GM19328 (cell line): ENCODE results near the gene SLC46A2.

Experiments
- ATAC-seq: cut with Tn5 transposase; IDR thresholded peaks from one replicate; pipeline ENCODE4 v1.9.1; 2021; ENCODE audit warnings: mild to moderate bottlenecking, moderate library complexity; ENCODE audit not compliant: unreplicated experiment

Gene SLC46A2

DNA sequence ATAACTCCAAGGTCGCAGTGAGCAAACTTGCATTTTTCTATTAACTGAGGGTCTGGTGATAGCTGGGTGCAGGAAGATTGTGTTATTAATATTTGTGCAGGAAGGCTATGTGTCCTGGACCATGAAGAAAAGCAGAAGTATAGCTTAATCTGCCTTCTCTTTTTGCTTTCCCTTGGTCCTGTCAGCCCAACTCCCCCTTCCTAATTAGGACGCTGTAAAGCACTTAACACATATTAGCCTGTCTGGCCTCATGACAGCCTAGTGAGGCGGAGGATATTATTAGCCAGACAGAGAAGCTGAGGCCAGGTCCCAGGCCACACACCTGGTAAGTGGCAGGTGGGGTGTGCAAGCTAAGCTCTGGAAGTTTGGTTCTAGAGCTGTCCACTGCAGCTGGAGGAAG is 29.5 kb downstream of the SLC46A2 start:
- no peak for ATAC-seq

DNA sequence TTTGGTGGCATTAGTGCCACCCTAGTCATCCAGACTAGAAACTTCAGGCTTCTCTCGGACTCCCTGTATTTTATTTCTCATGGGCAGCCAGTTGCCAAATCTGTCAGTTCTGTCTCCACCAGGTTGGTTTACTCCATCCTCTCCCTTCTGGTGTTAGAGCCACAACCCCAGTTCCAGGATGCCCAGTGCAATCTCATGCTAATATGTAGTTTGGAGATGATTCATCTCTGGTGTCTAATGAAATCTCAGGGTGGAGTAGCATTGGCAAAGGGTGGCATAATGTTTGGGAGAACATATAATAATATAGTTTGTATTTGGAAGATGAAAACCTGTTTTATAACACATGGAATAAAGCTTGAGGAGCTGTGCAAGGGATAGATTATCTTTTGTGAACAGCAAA is 30.2 kb downstream of the SLC46A2 start:
- no peak for ATAC-seq

DNA sequence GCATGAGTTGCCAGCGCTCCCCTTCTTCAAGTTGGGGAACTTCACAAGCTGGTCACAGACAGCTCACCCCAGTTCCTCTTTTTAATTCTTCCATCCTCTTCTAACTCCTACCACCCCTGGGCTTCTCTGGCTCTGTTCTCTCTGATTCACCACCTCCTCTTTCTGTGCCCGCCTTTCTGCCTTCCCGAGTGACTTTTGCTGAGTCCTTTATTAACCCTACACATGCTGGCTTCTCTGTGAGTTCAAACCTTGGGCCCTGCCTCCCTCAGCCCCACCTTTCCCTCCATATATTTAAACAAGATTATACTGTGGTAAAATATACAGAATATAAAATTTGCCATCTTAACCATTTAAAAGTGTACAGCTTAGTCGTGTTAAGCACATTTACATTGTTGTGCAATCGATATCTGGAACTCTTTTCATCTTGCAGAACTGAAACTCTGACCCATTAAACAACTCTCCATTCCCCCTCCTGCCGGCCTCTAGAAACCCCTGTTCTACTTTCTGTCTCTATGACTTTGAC is 32.0 kb downstream of the SLC46A2 start:
- peak; percentile 61 for ATAC-seq

DNA sequence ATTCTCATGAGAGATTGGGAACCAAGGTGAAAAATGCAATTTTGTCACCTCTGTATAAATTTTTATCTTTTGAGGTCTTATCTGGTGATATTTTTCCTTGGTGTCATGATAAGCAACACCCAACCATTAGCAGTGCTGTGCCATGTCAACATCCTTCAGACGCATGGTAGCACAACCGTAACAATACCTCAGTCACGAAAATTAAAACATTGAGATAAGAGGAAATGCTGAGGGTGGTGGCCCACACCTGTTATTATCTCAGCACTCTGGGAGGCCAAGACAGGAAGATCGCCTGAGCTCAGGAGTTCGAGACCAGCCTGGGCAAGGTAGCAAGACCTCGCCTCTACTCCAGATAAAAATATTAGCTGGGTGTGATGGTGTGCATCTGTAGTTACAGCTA is 32.7 kb downstream of the SLC46A2 start:
- ATAC-seq = no peak

DNA sequence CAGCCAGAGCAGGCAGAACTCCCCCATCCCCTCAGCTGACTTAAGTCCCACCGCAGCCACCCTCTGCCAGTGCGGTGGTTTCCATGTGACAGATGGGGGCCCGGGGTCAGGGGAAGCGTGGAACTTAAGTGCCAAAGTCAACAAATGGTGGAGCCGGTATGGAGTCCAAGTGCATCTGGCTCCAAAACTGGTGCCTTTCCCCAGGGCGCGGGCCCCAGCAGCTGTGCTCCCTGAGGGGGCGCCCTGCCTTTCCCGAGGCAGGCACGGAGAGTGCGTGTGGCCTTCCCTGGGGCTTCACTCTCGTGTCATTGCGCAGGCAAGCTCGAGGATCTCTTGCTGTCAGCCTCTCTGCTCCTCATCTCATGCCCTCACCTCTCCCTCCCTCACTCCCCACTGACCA is 33.8 kb downstream of the SLC46A2 start:
- no peak for ATAC-seq

DNA sequence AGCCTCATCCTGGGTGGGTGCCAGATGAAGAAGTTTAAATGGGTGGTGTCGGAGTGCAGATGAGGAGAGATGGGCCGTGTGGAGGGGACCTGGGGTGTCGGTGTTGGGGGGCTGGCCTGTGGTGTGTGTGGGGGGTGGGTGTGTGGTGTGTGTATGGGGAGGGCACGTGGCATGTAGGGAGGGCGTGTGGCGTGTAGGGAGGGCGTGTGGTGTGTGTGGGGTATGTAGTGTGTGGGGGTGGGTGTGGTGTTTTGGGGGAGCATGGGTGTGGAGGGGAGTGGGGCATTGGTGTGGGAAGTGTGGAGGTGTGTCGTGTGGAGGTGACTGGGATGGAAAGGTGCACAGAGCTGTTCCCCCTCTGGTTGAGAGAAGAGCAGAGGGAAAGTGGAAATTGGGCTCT is 34.5 kb downstream of the SLC46A2 start:
- no peak for ATAC-seq

DNA sequence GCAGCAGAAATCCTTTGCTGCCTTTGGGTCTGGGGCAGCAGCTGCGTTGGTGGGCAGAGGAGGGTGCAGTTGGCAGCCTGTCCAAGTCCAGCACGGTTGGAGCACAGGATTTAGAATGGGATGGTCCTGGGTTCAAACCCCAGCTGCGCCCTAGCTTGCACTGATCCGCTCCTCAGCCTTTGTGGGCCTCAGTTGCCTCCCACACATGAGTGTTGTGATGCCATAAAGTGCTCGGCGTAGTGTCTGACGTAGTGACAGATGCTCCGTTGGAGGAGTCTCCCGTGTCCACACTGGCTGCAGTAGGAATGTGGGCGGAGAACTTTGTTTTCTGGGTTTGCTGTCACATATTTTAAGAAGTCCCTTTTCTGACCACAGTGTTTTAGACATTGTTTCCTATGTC is 36.0 kb downstream of the SLC46A2 start:
- no peak for ATAC-seq

DNA sequence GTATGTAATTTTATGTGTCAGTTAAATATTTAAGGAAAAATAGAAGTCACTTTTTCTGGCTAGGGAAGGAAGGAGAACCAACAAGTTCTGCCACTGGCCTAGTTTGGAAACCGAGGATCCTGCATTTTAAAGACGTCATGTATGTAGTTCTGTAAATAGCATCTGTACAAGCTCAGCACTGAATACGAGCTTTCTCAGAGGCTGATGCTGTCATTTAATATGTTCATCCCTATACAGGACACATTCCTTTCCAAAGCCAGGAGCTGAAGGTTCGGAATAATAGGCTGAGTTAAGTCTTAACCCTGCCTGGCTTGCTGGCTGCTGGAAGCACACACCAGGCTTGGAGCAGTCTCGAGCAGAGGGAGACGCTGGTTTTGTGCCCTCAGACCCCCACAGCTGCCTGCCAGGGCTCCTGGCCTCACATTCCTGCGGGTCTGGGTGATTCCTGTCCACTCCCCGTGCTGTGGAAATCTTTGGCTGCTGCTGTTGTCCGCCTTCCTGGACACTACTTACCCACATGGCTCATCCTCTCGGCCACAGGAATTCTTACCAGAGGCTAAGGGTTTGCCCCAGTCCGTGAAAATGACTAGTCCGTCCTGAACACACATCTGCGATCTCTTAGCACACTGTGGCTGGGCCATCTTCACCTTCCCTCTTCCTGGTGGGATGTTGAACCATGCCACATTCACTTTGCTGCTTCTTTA is 36.6 kb downstream of the SLC46A2 start:
- ATAC-seq = no peak

DNA sequence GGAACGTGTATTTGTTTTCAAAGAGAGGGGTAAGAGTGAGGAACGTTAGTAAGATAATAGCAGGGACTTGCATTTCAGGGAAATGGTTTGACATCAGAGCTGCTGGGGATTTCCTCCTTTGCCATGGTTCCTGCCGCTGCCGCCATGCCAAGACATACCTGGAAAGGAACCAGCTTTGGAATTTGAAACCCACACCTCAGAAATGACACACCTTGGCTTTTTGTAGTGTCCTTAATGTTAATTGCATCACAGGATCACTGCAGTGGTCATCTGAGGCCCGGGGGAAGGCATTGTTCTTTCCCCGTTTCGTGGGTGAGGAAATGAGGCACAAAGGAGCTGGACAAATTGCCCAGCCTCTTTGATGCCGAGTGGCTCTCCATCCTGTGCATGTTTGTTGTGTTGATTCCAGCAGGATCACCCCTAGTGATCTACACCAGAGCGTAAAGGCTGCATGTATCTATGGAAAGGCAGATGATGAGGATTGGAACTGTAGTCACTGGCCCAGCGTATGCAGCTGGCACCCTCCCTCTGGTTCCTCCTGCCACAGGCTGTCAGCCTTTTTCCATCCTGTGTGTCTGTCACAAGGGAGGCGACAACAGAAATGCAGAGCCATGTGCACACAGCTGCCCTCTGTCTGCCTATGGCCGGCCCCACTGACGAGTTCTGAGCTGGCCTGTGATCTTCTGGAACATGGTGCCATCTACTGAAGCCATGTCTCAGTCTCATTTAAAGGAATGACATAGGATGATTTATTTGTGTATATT is 37.8 kb downstream of the SLC46A2 start:
- no peak for ATAC-seq

DNA sequence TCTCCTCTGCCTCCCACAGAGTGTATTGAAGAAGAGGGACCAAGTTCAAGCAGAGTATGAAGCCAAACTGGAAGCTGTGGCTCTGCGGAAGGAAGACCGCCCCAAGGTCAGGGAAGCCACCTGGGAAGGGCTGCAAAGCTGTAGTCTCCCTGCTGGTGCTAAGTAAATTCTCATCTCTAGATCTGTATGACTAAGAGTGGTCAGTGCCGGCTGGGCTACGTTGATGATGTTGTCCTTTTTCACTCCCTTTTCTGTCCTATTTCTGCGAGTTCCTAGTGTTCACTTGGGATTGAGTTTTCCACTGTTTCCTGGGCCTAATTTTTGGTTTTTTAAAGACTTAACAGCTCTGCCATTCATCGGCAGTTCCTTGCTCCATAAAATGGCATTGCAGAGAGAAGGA is 39.8 kb downstream of the SLC46A2 start:
- ATAC-seq = no peak

DNA sequence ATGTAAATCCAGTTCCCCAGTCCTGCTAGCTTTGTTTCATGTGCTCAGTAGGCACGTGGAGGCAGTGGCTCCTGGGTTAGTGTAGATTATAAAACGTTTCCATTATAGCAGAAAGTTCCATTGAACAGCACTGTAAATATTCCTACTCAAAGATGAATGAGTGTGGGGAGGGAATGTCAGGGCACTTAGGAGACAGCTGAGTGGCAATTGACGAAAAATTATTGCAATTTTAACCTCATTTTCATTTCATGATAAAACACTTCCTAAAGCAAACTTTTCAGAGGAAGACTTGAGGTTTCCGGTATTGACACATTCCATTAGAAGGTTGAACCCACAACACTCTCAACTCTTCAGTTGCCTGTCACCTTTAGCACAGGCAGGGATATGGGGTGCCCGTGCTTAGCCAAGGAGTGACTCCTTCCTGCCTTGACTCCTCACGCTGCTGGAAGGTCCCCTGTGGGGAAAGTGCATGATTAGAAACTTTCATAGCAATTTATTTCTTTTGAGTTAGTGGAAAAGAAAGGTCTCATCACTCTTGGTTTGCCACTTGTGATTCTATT is 41.2 kb downstream of the SLC46A2 start:
- no peak for ATAC-seq

DNA sequence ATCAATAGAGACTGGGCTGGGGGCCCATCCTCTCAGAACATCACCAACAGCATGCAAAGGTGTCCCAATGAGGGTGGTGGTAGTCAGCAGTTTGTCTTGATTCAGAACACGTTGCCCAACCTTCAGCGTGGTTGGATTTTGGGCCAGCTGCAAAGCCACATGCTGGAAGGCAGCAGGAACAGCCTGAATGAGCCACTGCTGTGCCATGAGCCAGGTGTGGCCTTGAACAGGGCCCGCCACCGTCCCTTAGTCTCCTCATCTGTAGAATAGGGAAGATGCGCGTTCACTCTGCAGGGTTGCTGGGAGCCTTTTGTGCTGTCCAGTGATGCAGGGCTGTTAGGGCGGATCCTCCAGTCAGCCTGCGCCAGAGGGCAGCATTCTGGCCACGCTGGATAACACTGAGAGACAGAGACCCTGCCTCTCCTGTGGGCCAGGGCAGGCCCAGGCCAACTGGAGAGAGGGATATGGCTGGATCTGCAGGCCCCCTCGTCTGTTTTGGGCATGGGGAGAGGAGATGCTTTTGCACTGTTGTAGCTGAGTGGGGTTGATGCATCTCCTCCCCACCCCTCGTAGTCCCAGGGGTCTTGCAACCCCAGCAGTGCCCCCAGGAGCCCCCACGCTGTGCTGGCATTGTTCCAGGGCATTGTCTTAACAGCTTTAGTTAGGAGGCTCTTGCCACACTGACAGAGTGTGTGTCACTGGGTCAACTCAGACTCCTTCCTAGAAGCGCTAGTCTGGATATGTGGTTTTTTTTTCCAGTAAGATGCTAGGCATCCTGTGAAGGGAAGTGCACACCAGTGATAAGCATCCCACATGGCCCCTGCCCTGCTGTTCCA is 42.1 kb downstream of the SLC46A2 start:
- no peak for ATAC-seq

DNA sequence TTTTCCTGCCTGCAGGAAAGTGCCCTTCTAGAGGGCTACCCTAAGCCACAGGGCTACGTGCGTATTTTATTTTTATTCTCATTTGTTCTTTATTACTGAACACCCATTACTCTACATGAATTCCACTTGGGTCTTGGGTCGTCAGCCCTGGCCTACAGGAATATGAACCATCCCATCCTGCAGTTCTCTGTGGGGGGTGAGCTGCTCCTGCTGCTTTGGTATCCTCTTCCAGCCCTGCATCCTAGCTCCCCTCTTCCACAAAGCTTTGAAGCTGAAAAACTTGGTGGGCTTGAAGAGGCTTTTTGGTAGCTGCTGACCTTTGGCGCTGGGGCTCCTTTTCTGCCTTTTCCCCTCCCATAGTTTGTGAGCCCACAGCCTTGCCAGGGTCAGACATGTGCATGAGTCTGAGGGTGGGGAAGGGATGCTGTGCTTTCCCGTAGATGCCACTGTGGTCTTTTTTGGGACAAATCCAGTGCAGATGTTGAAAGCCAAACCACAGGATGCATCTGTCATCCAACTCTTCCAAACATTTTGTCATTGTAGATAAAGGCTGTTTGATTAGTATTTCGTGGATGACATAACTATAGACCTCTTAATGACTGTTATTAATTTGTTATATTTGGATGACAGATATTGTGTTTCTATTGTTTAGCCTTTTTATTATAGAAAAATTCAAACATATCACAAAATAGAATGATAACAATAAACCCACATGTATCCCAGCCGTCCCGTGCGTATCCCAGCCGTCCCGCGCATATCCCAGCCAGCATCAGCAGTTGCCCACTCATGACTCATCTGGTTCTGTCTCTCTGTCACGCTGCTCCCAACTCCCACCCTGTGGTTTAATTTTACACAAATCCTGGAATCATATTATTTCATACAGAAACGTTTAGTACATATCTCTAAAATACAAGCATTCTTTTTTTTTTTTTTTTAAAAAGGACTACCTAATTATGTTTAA is 43.9 kb downstream of the SLC46A2 start:
- ATAC-seq = no peak

DNA sequence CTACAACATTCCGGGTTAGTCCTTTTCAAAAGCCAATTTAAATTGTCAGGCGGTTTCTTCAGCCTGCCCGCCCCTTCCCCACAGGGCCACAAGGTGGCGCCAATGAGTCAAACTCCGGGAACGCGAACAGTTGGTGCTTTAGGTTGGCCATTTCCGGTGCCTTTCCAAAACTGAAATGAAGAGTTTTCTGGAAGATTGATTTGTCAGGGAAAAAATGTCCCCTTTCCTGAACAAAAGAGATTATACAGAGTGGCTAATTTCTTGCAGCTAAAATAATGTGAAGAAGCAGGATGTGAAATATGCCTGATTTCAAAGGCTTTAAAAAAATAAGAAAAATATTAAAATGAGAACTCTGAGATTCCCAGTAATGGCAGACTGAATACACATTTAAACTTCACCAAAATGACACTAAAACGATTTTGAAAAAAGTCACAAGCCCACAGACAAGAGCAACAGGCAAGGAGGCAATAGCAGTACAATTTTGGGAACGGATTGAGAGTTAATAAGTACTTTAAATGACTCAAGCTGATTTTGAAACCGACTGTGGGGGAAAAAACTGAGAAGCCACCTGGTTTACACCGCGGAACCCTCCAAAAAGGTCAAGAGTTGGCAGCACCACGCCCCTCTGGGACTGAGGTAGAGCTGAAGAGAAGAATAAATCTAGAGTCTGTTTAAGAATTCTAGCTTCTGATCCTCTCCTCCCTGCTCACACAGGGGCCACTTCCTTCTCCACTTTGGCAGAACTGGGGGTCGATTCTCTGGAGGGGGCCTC is 45.7 kb downstream of the SLC46A2 start:
- no peak for ATAC-seq

DNA sequence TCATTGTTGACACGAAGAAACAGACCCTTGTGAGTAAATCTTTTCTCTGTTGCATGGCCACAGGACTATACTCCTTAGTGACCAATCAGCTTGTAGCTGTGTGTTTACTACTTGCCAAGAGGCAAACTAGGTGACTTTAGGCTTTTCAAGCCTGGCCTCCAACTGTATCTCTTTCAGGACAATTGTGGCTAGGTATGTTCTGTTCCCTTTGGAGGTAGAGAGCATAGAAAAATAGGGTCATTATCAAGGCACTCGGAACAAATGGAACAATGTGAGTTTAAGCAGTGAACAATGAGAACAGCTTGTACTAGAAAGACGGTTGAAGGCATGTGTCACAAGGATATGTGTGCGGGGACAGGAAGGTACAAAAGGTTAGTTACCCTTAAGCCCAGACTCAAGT is 48.1 kb downstream of the SLC46A2 start:
- no peak for ATAC-seq

DNA sequence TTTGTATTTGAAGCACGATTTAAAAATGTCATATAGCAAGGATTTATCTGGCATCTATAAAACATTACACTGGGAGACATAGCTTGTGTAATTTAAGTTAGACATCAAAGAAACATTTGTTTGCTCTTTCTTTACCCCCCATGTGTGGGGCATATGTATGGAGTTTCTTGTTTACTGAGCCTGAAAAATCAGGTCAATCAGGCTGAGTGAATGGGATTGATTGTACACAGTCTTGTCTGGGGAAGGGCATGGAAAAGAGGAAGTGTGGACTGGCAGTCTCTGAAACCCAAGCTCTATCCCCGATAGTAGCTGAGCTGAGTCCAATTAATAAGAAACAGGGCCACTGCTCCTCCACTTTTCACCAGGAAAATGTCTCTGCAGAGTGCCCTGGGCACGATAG is 49.4 kb downstream of the SLC46A2 start:
- no peak for ATAC-seq

DNA sequence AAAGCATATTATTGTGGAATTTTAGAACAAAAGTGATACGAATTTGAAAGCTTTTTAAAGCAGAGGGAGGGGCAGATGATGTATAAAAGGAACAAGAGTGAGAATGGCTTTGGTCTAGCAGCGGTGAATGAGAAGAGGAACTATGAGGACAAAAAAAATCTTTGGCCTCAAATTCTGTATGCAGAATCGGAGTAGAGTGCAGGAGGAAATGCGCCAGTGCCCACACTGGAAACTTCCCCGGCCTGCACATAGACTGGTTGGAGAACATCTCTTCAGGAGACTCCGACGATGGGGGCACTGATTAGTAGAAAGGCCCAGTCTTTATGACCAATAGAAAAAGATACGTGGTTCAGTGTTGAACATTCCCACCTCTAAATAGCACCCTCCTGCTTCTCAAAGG is 51.3 kb downstream of the SLC46A2 start:
- no peak for ATAC-seq

DNA sequence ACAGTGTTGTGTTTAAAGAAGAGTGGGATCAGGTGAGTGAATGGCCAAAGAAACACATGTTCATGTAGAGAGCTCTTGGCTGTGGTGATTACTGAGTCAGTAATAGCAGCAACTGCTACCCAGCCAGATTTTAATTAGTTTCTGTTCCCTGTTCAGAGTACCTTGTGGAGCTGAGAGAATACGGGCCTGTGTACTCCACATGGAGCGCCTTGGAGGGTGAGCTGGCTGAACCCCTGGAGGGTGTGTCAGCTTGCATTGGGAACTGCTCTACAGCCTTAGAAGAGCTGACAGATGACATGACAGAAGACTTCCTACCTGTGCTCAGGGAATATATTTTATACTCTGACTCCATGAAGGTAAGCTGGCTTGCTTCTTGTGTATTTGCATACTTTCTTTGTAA is 52.3 kb downstream of the SLC46A2 start:
- no peak for ATAC-seq

DNA sequence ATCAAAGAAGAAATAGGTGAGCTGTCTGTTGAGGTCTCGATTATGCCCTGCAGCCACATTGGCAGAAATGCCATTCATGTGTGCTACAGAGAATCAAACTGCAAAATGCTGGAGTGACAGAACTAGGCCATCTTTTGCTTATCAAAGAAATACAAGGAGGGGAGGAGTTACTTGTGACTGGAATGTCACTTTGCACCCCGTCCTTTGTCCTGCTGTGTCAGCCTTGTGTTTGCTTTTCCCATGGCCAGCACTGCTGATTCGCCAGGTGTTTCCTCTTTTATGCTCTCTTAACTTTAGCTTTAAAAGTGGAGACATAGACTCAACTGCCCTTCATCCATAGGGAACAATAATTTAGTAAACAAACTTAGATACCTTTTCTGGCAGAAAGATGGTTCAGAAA is 54.3 kb downstream of the SLC46A2 start:
- ATAC-seq = no peak
